Left colon (tissue), 2 donors: Measurements from ENCODE around the gene NEDD4. TPM values are rescaled to one million over a fixed set of nuclear protein-coding genes. Genes with fewer than 3 reads are reported as not detected.
"Not testable (repeated sequence)": the region's sequence is repeated elsewhere in the genome, so short reads cannot be mapped to it uniquely, and the experiment has no call there.

Experiments
- ATAC-seq: fragments of 200-7000 bp; cut with Tn5 transposase; one replicate; pipeline ENCODE4 v1.9.1; 2020; ENCODE audit warnings: mild to moderate bottlenecking, moderate library complexity
- DNase-seq, 2 donors: peaks; one replicate each; pipeline ENCODE4 v3.0.0-alpha.2; 2020
- intact Hi-C, 2 donors: fragments of 100-400 bp; cut with DNase I in 1 of 2; cut with micrococcal nuclease in 1 of 2; formaldehyde crosslinking; loops; one replicate each; pipeline versions ENCODE4 v1.11.2 to v1.14.0; 2022; cut with DNase I, micrococcal nuclease
- total RNA-seq, 2 donors: library from RNA; stranded (reverse); fragmentation: NEBNext Ultra II Directional; extraction: Animal tissue kit (Norgen Biotek cat#: 25700); gene quantifications; one replicate each; pipeline ENCODE4 v1.2.1, GENCODE V29; 2021
- donor health status: DM: no; HTN: no; CAD: no.
- donor health status: DM: yes; HTN: yes; CAD: no.

NEDD4 gene
- total RNA-seq, 2 donors from 2014 or later: 10.4 to 13.4 TPM

DNA sequence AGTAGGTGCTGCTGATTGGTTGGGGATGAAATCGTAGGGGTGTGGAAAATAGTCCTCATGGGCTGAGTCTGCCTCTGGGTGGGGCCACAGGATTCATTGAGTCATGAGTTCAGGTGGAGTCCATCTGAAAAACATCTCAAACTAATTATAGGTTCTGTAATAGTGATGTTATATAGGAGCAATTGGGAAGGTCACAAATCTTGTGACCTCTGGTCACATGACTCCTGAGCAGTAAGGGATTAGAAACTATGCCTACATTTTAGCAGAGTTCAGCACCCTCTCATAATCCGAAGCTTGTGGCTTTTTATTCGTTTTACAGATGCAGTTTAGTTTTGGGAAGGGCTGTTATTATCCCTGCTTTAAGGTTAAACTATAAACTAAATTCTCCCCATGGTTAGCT, 22.9 kb upstream of the NEDD4 start:
- no peak for ATAC-seq

GRCh38 chr15:56014677-56015076, 21.3 kb upstream of the NEDD4 start:
- intact Hi-C loops: no loop called here
- ATAC-seq (no peak), DNase-seq (no peak)

More for the DNA sequence above, 22.9 kb upstream of the NEDD4 start:
- intact Hi-C loops: no loop called here
- no peak for DNase-seq

- ATAC-seq, intact Hi-C loops, DNase-seq: not testable (repeated sequence)
Observed at GRCh38 chr15:56007053-56007452, 13.6 kb upstream of the NEDD4 start.

- DNase-seq, intact Hi-C loops, ATAC-seq: not testable (repeated sequence)
Observed at GRCh38 chr15:56006371-56006770, 13.0 kb upstream of the NEDD4 start.

DNA sequence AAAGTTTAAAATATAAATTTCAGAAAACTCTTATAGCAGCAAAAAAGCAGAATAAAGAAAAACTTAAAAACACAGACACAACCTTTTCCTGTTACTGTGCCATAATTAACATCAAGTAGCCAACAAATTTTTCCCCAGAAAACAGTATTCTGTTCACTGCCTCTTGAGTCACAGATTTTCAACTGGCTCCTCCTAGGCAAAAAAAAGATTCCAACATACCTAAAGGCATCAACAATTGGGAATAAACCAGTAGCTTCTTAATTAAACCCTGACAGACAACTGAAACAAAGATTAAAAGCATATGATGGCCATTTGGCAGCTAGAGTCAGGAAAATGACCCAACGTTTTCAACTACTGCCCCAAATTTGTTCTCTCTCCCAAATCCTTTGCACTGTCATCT, 10.9 kb upstream of the NEDD4 start:
- DNase-seq, ATAC-seq, intact Hi-C loops: not testable (repeated sequence)

- ATAC-seq, DNase-seq, intact Hi-C loops: not testable (repeated sequence)
Observed at GRCh38 chr15:56003777-56004176, 10.4 kb upstream of the NEDD4 start.

DNA sequence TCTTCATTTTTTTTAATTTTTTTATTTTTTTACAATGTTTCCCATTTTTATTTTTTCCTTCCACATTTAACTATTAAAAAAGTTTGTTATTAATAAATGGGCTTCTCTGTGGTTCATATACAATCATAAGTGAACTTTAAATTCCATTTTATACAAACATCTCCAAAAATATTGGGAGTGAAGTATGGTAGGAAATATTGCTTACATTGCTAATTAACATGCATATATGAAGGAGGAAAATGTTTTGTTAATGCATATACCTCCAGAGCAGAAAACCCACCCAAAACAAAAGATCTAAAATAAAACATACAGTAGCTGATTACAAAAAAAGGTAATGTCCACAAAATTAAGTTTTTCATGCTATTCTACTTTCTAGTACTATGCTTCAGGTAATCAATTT, 9.9 kb upstream of the NEDD4 start:
- DNase-seq, ATAC-seq, intact Hi-C loops: not testable (repeated sequence)

- no peak for DNase-seq
- ATAC-seq: no peak
- intact Hi-C loops: no loop called here
Observed at GRCh38 chr15:56001471-56002078, 8.2 kb upstream of the NEDD4 start.

GRCh38 chr15:55999658-56000057, 6.2 kb upstream of the NEDD4 start:
- ATAC-seq (no peak), DNase-seq (no peak)
- intact Hi-C loops: no loop called here

DNA sequence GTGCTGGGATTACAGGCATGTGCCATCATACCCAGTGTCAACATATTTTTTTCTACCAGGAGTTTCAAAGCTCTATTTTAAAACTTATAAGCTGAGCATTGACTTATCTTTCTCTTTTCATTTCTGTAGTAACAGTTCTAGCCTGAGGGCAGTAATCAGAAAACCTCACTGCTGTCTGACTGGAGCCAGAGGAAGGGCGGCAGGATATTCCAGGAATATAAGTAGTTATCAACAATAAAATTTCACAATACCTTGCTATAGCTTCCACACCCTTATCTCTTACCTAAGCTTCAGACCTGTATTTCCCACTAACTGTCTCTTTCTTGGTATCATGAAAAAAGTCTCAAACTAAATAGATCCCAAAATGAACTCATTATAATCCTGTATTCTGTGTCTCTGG, 5.1 kb upstream of the NEDD4 start:
- DNase-seq (no peak), ATAC-seq (peak; percentile 46)
- intact Hi-C loops: no loop called here

DNA sequence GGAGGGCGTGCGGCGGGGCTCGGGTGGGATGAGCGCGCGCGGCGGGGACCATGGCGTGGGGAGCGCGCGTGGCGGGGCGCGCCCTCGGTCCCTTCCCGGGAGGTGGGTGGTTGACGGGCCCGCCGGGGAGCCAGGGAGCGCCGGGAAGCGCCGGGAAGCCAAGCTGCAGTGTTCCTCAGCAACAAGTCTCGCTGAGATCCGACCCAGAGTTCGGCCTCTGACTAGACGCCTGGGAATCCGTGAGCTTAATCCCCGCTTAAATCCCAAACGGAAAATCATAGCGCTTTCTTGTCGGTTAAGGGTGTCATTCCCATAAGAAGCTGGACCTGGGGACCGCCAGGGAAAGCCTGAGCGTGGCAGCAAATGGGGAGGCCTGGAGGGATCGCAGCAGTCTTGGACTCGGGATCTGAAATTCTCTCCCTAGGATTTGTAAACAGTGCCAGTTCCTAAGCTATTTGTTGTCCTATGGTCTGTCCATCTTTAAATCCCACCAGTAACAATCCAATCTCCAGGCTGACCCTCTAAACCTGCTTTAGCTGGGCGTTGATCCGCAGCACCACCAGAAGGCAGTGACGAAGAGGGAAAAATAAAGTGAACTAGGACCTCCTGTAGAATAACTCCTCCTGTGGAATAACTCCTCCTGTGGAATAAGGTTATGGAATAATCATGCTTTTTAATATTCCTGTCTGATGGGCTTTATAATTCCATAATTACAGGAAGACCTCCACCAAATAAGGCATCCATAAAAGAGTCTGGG, 570 bp upstream of the NEDD4 start:
- intact Hi-C loops: no loop called here
- ATAC-seq (peak; percentile 10), DNase-seq (no peak)

GRCh38 chr15:55992769-55993110, 672 bp downstream of the NEDD4 start:
- ATAC-seq (no peak), DNase-seq (no peak)
- intact Hi-C loops: no loop called here

GRCh38 chr15:55991802-55992768, 1.3 kb downstream of the NEDD4 start:
- DNase-seq: no peak
- intact Hi-C loops: no loop called here
- ATAC-seq: peak; percentile 22

DNA sequence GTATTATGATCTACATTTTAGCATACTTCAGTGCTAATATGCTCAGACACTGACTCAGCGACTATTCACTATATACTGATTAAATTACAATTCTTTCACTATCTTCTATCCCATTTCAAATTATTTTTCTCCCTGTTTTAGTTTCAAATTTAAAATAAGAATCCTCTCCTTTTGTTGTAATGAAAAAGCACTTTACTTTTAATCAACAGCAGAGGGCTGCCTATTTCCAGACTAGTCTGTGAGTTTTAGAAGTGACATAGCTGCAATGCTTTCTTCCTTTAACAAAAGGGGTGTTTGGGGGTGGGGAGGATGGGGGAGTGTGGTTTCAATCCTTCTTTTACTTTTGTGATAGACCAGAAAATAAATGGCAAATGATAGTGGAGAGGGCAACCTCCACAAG, 2.4 kb downstream of the NEDD4 start:
- intact Hi-C loops: no loop called here
- no peak for ATAC-seq
- no peak for DNase-seq

- no peak for DNase-seq
- no peak for ATAC-seq
- intact Hi-C loops: no loop called here
Observed at GRCh38 chr15:55990516-55990915, 2.9 kb downstream of the NEDD4 start.

GRCh38 chr15:55989383-55989782, 4.0 kb downstream of the NEDD4 start:
- intact Hi-C loops: no loop called here
- no peak for ATAC-seq
- no peak for DNase-seq

DNA sequence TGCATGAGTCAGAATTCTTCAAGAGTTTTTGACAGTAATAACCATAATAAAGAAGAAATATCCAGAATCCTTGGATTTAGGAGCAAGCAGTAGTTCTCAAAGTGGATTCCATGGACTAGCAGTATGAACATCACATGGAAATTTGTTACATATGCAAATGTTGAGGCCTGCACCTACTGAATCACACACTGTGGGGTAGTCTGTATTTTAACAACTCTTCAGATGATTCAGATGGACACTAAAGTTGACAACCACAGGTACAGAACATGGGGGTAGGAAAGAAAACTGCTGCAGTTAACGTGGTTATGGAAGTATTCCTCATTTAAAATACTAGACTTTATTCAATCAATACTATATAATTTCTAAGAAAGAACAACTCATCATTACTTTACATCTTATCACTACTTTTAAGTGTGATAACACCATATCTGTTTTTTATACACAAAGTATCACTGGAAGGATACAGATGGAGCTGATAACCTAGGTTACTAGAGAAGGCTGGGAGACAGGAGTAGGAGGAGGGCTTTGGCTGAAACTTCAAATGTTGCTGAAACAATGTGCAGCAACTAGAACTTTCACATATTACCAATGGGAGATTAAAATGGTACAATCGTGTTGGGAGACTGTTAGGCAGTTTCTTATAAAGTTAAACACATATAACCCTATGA, 11.7 kb downstream of the NEDD4 start:
- DNase-seq (no peak), ATAC-seq (no peak)
- intact Hi-C loops: no loop called here

DNA sequence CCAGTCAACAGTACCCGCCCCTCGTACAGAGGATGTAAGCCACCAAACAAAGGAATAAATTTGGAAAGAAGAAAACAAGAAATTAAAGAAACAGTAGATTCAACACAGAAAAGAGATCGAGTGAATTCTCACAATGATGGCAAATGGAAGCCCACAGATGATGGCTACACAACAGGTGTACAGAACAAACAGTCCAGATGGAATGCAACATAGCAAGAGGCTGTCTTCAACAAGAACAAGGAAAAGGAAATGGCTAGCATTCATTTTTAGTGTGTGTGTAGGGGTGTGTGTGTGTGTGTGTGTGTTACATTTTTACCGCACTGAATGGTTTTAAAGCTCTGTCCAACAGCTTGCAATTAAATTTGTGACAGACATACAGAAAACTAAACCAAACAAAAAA, 12.9 kb downstream of the NEDD4 start:
- no peak for DNase-seq
- no peak for ATAC-seq
- intact Hi-C loops: no loop called here

GRCh38 chr15:55977231-55977630, 16.2 kb downstream of the NEDD4 start:
- ATAC-seq (no peak), DNase-seq (no peak)
- intact Hi-C loops: no loop called here
